Activated T-helper 2 cell treated with anti-CD3 and anti-CD28 coated beads, Interferon-gamma antibody, Interleukin-2, Interleukin-4, amounts not matched to agents 10 μg/mL and 5 μg/mL and 100 μg/mL, durations not matched to agents 14 hours and 24 hours and 36 hours (primary cell): Measurements from ENCODE around the gene ENAH. TPM values are rescaled to one million over a fixed set of nuclear protein-coding genes. Genes with fewer than 3 reads are reported as not detected.

ENCODE experiments used
- DNase-seq: peaks from one replicate; pipeline ENCODE4 v3.0.0; 2021; ENCODE audit warnings: low spot score
- H3K27ac Mint-ChIP-seq: one replicate; pipeline ENCODE4 v1.8.0; 2021; ENCODE audit warnings: mixed read lengths
- H3K27me3 Mint-ChIP-seq: one replicate; pipeline ENCODE4 v1.8.0; 2021; ENCODE audit warnings: low read depth, mixed read lengths
- H3K36me3 Mint-ChIP-seq: one replicate; pipeline ENCODE4 v1.8.0; 2021; ENCODE audit warnings: low read depth, mixed read lengths
- H3K4me1 Mint-ChIP-seq: one replicate; pipeline ENCODE4 v1.8.0; 2021; ENCODE audit warnings: low read depth, mixed read lengths
- H3K4me3 Mint-ChIP-seq: one replicate; pipeline ENCODE4 v1.8.0; 2021; ENCODE audit warnings: low read depth, mild to moderate bottlenecking, moderate library complexity, mixed read lengths
- H3K9me3 Mint-ChIP-seq: one replicate; pipeline ENCODE4 v1.8.0; 2021; ENCODE audit warnings: mixed read lengths
- intact Hi-C: fragments of 100-400 bp; cut with micrococcal nuclease; formaldehyde crosslinking; loops from one replicate; pipeline ENCODE4 v1.15.1; 2023
- total RNA-seq: library from RNA; stranded (reverse); gene quantifications from 2 replicates; pipeline ENCODE4 v1.2.3, GENCODE V29; 2022

The ENAH gene
- total RNA-seq, 1 donor from 2014 or later = 0.14 TPM

GRCh38 chr1:225460021-225460736 is 192.7 kb downstream of the ENAH start:
- Mint-ChIP-seq H3K9me3 (no peaks in the 10 kb centered on the region), H3K27ac (peak overlapping the region; percentile 85), H3K4me3 (no peak overlapping the region), H3K4me1 (peaks cover 42% of the 10 kb centered on the region), H3K27me3 (no peaks in the 10 kb centered on the region), H3K36me3 (no peaks in the 10 kb centered on the region)
- no peak for DNase-seq
- intact Hi-C loops = no loop called here

- DNase-seq = no peak
- H3K4me3 Mint-ChIP-seq = no peak overlapping the region
- H3K36me3 Mint-ChIP-seq = no peaks in the 10 kb centered on the region
- no peaks in the 10 kb centered on the region for H3K9me3 Mint-ChIP-seq
- H3K27me3 Mint-ChIP-seq = no peaks in the 10 kb centered on the region
- peaks cover 54% of the 10 kb centered on the region for H3K4me1 Mint-ChIP-seq
- H3K27ac Mint-ChIP-seq = peak overlapping the region; percentile 8
- intact Hi-C loops = no loop called here
Observed at GRCh38 chr1:225458222-225458631, 194.7 kb downstream of the ENAH start.

- Mint-ChIP-seq H3K4me1 (peaks cover 45% of the 10 kb centered on the region), H3K27ac (peak overlapping the region; percentile 73), H3K27me3 (no peaks in the 10 kb centered on the region), H3K4me3 (peak overlapping the region; percentile 7), H3K36me3 (no peaks in the 10 kb centered on the region), H3K9me3 (no peaks in the 10 kb centered on the region)
- no peak for DNase-seq
- intact Hi-C loops = loop anchor here (1.0 kb wide), 3 partner anchors 9 to 26 kb away; partner anchors contain the start of gene LBR
Observed at GRCh38 chr1:225454733-225455132, 198.2 kb downstream of the ENAH start.

GRCh38 chr1:225453797-225454648 is 198.9 kb downstream of the ENAH start:
- Mint-ChIP-seq H3K4me1 (peaks cover 41% of the 10 kb centered on the region), H3K4me3 (no peak overlapping the region), H3K27ac (peak overlapping the region; percentile 73), H3K36me3 (no peaks in the 10 kb centered on the region), H3K9me3 (no peaks in the 10 kb centered on the region), H3K27me3 (no peaks in the 10 kb centered on the region)
- DNase-seq = no peak
- intact Hi-C loops = loop anchor here (1.0 kb wide), 3 partner anchors 9 to 26 kb away; partner anchors contain the start of gene LBR

- intact Hi-C loops = no loop called here
- H3K4me1 Mint-ChIP-seq = peaks cover 35% of the 10 kb centered on the region
Observed at GRCh38 chr1:225451840-225452515, 200.9 kb downstream of the ENAH start.

GRCh38 chr1:225451340-225451739 is 201.6 kb downstream of the ENAH start:
- Mint-ChIP-seq H3K27ac (no peak overlapping the region), H3K36me3 (no peaks in the 10 kb centered on the region)

More at GRCh38 chr1:225451840-225452515, 200.9 kb downstream of the ENAH start:
- no peak for DNase-seq
- H3K27me3 Mint-ChIP-seq = no peaks in the 10 kb centered on the region
- H3K4me3 Mint-ChIP-seq = no peak overlapping the region
- no peaks in the 10 kb centered on the region for H3K36me3 Mint-ChIP-seq
- H3K9me3 Mint-ChIP-seq = no peaks in the 10 kb centered on the region
- H3K27ac Mint-ChIP-seq = no peak overlapping the region

GRCh38 chr1:225450491-225451191 is 202.3 kb downstream of the ENAH start:
- DNase-seq = no peak
- no peak overlapping the region for H3K27ac Mint-ChIP-seq
- H3K27me3 Mint-ChIP-seq = no peaks in the 10 kb centered on the region
- intact Hi-C loops = no loop called here
- no peak overlapping the region for H3K4me3 Mint-ChIP-seq
- no peaks in the 10 kb centered on the region for H3K9me3 Mint-ChIP-seq
- peaks cover 45% of the 10 kb centered on the region for H3K4me1 Mint-ChIP-seq
- no peaks in the 10 kb centered on the region for H3K36me3 Mint-ChIP-seq

More at GRCh38 chr1:225451340-225451739, 201.6 kb downstream of the ENAH start:
- intact Hi-C loops = no loop called here
- Mint-ChIP-seq H3K9me3 (no peaks in the 10 kb centered on the region), H3K27me3 (no peaks in the 10 kb centered on the region), H3K4me3 (no peak overlapping the region), H3K4me1 (peaks cover 38% of the 10 kb centered on the region)
- DNase-seq = no peak

- intact Hi-C loops = no loop called here
- Mint-ChIP-seq H3K4me1 (peaks cover 48% of the 10 kb centered on the region), H3K27ac (no peak overlapping the region), H3K4me3 (no peak overlapping the region), H3K36me3 (peaks cover 2% of the 10 kb centered on the region), H3K27me3 (no peaks in the 10 kb centered on the region), H3K9me3 (no peaks in the 10 kb centered on the region)
- DNase-seq = no peak
Observed at GRCh38 chr1:225449774-225450173, 203.1 kb downstream of the ENAH start.

- no peaks in the 10 kb centered on the region for H3K9me3 Mint-ChIP-seq
- intact Hi-C loops = no loop called here
- H3K27me3 Mint-ChIP-seq = no peaks in the 10 kb centered on the region
- H3K27ac Mint-ChIP-seq = no peak overlapping the region
- peaks cover 48% of the 10 kb centered on the region for H3K4me1 Mint-ChIP-seq
- no peak overlapping the region for H3K4me3 Mint-ChIP-seq
- H3K36me3 Mint-ChIP-seq = peaks cover 4% of the 10 kb centered on the region
- no peak for DNase-seq
Observed at GRCh38 chr1:225449261-225449660, 203.7 kb downstream of the ENAH start.

GRCh38 chr1:225448146-225448805 is 204.6 kb downstream of the ENAH start:
- no peaks in the 10 kb centered on the region for H3K27me3 Mint-ChIP-seq
- H3K4me3 Mint-ChIP-seq = no peak overlapping the region
- peaks cover 4% of the 10 kb centered on the region for H3K36me3 Mint-ChIP-seq
- H3K4me1 Mint-ChIP-seq = peaks cover 42% of the 10 kb centered on the region
- intact Hi-C loops = no loop called here
- no peak for DNase-seq
- no peak overlapping the region for H3K27ac Mint-ChIP-seq
- H3K9me3 Mint-ChIP-seq = no peaks in the 10 kb centered on the region

GRCh38 chr1:225447650-225448089 is 205.3 kb downstream of the ENAH start:
- H3K27me3 Mint-ChIP-seq = no peaks in the 10 kb centered on the region
- H3K36me3 Mint-ChIP-seq = peaks cover 4% of the 10 kb centered on the region
- H3K4me1 Mint-ChIP-seq = peaks cover 46% of the 10 kb centered on the region
- no peak overlapping the region for H3K4me3 Mint-ChIP-seq
- H3K9me3 Mint-ChIP-seq = no peaks in the 10 kb centered on the region
- no peak overlapping the region for H3K27ac Mint-ChIP-seq
- DNase-seq = no peak
- intact Hi-C loops = no loop called here
